Ovary (tissue), 3 donors: ENCODE data around the gene IL6R.

ENCODE experiments used
- CTCF ChIP-seq, 3 donors: fragments of 450-650 bp in 2 of 3; fragments of 200-600 bp in 1 of 3; IDR thresholded peaks; one replicate each; pipeline versions ENCODE4 v1.5.1 to v1.8.0; 2016 to 2022; ENCODE audit warnings: antibody characterized with exemption in 3 of 3, mild to moderate bottlenecking in 1 of 3
- POLR2A ChIP-seq: fragments of 450-650 bp; IDR thresholded peaks from one replicate; pipeline ENCODE4 v1.6.1; 2017; ENCODE audit warnings: antibody characterized with exemption, mild to moderate bottlenecking, moderate library complexity
- donor health status: DM: no; HTN: no; CAD: no.

- TF ChIP-seq CTCF (IDR thresholded peaks at IDR 0.05) (no peak), POLR2A (no peak)
These were observed 90.5 kb downstream of the IL6R start for GRCh38 chr1:154495496-154496273.
